ENCODE measurements around the gene RUNDC3A.
A peak's percentile ranks its signal among the peaks of the same experiment; 100 is the strongest.

RUNDC3A gene

DNA sequence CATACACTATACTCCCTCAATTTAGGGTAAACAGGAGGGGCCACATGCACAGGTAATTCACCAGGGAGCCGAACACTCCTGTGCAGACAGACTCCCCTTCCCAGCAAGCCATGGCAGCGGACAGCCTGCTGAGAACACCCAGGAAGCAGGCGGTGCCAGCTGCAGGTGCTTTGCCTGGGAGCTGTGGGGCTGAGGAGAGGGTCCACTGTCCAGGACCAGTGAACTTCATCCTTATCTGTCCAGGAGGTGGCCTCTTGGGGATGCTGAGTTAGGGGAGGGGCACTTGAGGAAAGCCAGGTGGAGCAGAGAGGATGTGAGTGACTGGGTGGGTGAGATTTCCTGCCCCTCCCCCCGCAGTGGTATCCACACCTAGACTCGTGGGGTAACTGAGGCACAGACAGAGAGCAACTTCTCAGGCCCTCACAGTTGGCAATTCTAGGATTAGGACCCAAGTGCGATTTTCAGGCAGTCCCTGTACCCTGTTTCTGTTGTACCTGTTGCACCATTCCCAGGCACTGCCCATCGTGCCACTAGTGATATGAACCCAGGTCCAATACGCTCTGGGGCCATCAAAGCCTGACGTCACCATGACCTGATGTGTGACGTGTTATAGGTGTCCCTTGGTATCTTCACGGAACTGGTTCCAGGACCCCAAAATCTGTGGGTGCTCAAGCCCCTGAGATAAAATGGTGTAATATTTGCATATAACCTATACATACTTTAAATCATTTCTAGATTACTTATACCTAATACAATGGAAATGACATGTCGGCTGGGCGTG lies 37.9 kb downstream of the RUNDC3A start:
- DNase-seq = no peak

DNA sequence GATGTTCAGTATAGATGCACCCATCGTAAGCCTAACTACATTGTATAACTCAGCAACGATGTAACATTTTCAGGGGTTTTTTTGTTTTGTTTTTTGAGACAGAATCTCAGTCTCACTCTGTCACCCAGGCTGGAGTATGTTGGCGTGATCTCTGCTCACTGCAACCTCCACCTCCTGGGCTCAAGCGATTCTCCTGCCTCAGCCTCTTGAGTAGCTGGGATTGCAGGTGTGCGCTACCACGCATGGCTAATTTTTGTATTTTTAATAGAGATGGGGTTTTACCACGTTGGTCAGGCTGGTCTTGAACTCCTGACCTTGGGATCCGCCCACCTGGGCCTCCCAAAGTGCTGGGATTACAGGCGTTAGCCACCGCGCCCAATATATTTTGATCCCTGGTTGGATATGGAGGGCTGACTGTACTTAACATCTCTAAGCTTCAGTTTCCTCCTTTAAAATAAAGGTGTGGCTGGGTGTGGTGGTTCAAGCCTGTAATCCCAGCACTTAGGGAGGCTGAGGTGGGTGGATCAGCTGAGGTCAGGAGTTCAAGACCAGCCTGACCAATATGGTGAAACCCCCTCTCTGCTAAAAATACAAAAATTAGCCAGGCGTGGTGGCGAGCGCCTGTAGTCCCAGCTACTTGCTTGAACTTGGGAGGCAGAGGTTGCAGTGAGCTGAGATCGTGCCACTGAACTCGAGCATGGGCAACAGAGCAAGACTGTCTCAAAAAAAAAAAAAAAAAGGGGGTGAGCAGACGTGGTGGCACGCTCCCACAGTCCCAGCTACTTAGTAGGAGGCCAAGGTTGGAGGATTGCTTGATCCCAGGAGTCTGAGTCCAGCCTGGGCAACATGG lies 39.0 kb downstream of the RUNDC3A start:
- DNase-seq = peak; percentile 26

- peak; percentile 98 for DNase-seq
Observed at GRCh38 chr17:44348234-44348987, 40.0 kb downstream of the RUNDC3A start.

DNA sequence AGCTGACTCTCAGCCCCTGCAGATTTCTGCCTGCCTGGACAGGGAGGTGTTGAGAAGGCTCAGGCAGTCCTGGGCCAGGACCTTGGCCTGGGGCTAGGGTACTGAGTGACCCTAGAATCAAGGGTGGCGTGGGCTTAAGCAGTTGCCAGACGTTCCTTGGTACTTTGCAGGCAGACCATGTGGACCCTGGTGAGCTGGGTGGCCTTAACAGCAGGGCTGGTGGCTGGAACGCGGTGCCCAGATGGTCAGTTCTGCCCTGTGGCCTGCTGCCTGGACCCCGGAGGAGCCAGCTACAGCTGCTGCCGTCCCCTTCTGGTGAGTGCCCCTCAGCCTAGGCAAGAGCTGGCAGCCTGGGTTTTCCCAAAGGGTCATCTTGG lies 40.6 kb downstream of the RUNDC3A start:
- no peak for DNase-seq

DNA sequence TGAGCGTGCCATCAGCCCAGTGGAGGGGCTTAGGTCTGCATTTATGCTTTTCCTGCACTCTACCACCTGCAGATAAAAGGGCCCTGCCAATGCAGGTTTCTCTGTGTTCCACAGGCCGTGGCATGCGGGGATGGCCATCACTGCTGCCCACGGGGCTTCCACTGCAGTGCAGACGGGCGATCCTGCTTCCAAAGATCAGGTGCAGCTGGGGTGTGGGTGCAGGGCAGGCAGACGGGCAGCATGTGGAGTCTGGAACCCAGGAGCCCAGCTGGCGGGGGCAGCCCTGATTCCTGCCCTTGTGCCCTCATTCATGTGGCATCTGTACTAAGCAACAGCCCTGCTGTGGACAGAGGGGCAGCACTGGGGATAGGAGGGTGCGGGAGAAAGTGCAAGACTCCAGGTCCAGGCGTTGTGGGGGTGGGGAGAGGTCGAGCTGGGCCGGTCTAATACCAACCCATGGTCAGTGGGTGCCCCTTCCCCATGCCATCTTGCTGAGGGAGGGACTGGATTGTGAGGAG lies 41.2 kb downstream of the RUNDC3A start:
- DNase-seq = no peak

GRCh38 chr17:44350733-44351226 lies 42.4 kb downstream of the RUNDC3A start:
- DNase-seq = peak; percentile 63

- no peak for DNase-seq
Observed at GRCh38 chr17:44351464-44351863, 43.1 kb downstream of the RUNDC3A start.

GRCh38 chr17:44351961-44352827 lies 43.8 kb downstream of the RUNDC3A start:
- no peak for DNase-seq

GRCh38 chr17:44352828-44353671 lies 44.6 kb downstream of the RUNDC3A start:
- DNase-seq = no peak

- DNase-seq = peak; percentile 46
Observed at GRCh38 chr17:44353672-44354331, 45.4 kb downstream of the RUNDC3A start.

GRCh38 chr17:44354582-44355561 lies 46.5 kb downstream of the RUNDC3A start:
- DNase-seq = peak; percentile 39

DNA sequence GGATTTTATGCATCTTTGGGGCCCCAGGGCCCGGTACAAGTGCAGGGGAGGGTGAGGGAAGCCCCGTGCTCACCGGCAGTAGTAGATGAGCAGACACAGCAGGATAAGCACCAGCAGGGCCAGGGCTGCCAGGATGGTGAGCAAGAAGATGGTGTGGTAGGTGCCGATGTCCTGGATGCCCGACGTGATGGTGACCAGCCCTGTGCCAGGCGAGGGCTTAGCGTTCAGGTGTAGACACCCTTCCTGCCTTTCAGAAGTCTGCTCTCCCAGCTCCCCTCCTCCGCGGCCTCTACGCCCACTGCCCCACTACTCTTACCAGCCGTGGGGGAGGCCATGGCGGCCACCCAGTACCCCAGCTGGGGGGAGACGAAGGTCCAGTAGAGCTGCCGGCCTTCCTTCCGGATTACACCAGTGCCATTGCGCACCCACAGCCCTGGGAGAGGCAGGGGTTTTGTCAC lies 47.3 kb downstream of the RUNDC3A start:
- DNase-seq = no peak

DNA sequence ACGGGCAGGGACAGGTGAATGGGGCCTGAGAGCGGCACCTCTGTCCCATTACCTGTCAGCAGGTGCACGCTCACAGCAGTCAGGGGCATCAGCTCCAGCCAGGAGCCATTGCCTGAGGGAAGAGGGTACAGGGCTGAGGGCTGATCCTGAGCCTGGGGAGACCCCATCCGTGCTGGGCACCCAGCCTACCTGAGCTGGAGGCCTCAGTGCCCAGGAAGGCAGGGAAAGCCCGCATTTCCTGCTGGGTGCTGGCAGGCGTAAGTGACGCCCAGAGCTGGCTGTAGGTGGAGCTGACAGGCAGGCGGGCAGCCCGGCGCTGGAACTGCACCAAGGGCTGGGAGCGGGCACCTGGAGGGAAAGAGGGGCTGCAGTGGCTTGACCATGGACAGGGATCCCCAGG lies 47.8 kb downstream of the RUNDC3A start:
- DNase-seq = no peak

- DNase-seq = no peak
Observed at GRCh38 chr17:44358066-44358465, 49.7 kb downstream of the RUNDC3A start.

GRCh38 chr17:44359006-44359405 lies 50.6 kb downstream of the RUNDC3A start:
- DNase-seq = no peak

GRCh38 chr17:44359458-44360143 lies 51.2 kb downstream of the RUNDC3A start:
- no peak for DNase-seq

DNA sequence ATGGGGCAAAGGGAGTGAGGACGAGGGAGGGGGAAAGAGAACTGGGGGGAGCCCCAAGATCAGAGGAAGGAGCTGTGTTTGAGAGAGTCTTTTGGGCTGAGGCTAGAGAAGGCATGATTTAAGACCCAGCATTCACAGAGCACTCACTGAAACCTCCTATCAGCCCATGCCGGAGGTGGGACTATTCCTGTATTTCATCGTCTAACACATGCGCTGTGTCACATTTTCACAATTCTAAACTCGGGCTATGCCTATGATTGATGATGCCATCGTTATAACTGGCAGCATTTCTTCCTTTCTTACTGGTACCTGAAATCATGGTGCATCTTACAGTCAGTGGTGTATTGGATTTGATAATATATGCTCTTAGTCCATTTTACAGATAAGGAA lies 51.7 kb downstream of the RUNDC3A start:
- no peak for DNase-seq

DNA sequence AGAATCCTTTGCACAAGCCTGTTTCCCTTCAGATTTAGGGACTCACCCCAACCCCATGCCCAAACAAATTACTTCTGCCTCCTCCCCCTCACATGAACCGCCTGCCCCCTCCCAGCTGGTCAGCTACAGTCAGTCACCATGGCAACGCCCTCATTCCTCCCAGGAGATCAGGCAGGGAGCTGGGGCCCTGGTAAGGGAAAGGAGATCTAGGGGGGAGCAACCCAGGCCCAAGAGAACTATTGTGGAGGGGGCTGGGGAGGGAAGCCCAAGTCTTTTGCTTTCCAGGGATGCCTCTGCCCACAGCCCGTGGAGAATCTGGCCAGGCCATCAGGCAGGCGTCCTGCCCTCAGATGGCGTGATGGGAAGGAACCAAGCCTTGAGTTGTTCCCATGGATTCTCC lies 52.4 kb downstream of the RUNDC3A start:
- no peak for DNase-seq
